Body of pancreas (tissue), 4 donors: Measurements from ENCODE around the gene TTC4.

Experiments
- CTCF ChIP-seq, 7 experiments: fragments of 450-650 bp in 4 of 7; fragments of 200-600 bp in 3 of 7; sonication (generic) in 3 of 7; IDR thresholded peaks; one replicate each; pipeline ENCODE4 v1.5.1; 2016 to 2019; ENCODE audit warnings: antibody characterized with exemption in 7 of 7
- POLR2A ChIP-seq, 3 donors: fragments of 450-650 bp; IDR thresholded peaks; one replicate each; pipeline ENCODE4 v1.6.1; 2016; ENCODE audit warnings: antibody characterized with exemption in 3 of 3, mild to moderate bottlenecking in 2 of 3

- TF ChIP-seq CTCF (IDR thresholded peaks at IDR 0.05) (no peak), POLR2A (IDR thresholded peaks at IDR 0.05) (no peak)
Observed at GRCh38 chr1:54784066-54784465, 68.4 kb downstream of the TTC4 start.
